Activated naive CD4-positive, alpha-beta T cell treated with anti-CD3 and anti-CD28 coated beads, Interleukin-2, amount 10 ng/mL, durations not matched to agents 7 days and 5 days (primary cell): ENCODE data around the gene RAB20.

Experiments used
- CTCF ChIA-PET: fragments of 350-600 bp; sonication (Branson Sonifier 250); formaldehyde crosslinking; loops from one replicate; lab custom pipeline; 2021; ENCODE audit warnings: antibody characterized with exemption; lab: Charles Lee
- DNase-seq: peaks from one replicate; pipeline ENCODE4 v3.0.0-alpha.2; 2020
- H3K27ac Mint-ChIP-seq: one replicate; pipeline ENCODE4 v1.8.0; 2021; ENCODE audit warnings: mild to moderate bottlenecking, moderate library complexity, mixed read lengths
- H3K27me3 Mint-ChIP-seq: one replicate; pipeline ENCODE4 v1.8.0; 2021; ENCODE audit warnings: mild to moderate bottlenecking, mixed read lengths
- H3K36me3 Mint-ChIP-seq: one replicate; pipeline ENCODE4 v1.8.0; 2021; ENCODE audit warnings: mixed read lengths
- H3K4me1 Mint-ChIP-seq: one replicate; pipeline ENCODE4 v1.8.0; 2021; ENCODE audit warnings: mixed read lengths
- H3K4me3 Mint-ChIP-seq: one replicate; pipeline ENCODE4 v1.8.0; 2021; ENCODE audit warnings: mild to moderate bottlenecking, moderate library complexity, mixed read lengths
- H3K9me3 Mint-ChIP-seq: one replicate; pipeline ENCODE4 v1.8.0; 2021; ENCODE audit warnings: mixed read lengths

The RAB20 gene

DNA sequence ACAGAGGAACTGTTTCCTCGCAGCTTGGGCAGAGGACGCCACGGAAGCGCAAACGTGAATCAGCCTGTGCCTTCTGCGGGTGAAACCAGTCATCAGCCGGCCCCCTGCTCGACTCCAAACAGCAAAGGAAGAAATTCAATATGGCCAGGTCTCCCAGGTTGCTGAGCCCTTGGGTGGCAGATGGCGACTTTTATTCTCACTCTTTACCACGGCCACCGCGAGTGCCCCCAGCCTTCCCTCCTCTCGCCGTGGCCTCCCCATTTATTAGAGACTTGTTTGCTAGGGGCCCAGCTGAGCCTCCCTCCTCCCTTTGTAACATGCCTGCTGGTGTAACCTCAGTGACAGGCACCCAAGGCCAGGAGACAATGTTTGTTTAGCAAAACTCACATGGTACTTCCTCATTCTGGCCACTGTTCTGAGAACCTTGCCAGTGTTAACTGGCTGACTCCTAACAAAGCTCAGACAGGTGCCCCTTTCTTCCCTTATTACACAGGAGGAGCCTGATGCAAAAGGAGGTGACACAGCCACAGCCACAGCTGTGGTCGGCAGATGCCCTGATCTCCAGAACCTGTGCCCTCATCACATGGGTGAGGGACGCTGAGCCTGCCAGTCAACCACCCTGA lies 5.8 kb downstream of the RAB20 start:
- no peak for DNase-seq
- Mint-ChIP-seq H3K9me3 (no peaks in the 10 kb centered on the region), H3K27me3 (peaks cover 18% of the 10 kb centered on the region), H3K4me1 (peaks cover 18% of the 10 kb centered on the region), H3K27ac (no peak overlapping the region), H3K4me3 (no peak overlapping the region), H3K36me3 (peaks cover 10% of the 10 kb centered on the region)
- CTCF ChIA-PET: no interaction called here

DNA sequence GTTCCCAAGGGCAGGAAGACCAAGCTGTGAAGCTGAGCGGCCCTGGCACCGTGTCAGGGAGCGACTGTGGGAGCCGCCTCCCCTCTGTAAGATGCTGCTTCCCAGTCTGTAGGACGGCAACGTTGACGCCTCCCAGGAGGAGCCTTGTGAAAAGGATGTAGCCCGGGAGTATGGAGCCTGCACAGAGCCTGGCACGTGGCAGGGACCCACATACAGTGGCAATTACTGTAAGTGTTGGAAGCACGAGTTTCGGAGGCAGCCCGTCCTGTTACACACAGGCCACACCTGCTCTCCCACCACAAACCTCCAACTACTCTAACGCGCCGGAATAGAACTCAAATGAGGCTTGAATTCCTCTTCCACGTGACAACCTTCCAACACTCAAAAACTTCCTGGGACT lies 6.6 kb downstream of the RAB20 start:
- Mint-ChIP-seq H3K27ac (no peak overlapping the region), H3K9me3 (no peaks in the 10 kb centered on the region), H3K4me3 (no peak overlapping the region), H3K27me3 (peaks cover 17% of the 10 kb centered on the region), H3K4me1 (peaks cover 11% of the 10 kb centered on the region), H3K36me3 (peaks cover 10% of the 10 kb centered on the region)
- CTCF ChIA-PET: no interaction called here
- DNase-seq: no peak

- CTCF ChIA-PET: no interaction called here
- Mint-ChIP-seq H3K9me3 (no peaks in the 10 kb centered on the region), H3K36me3 (peaks cover 10% of the 10 kb centered on the region), H3K27me3 (peaks cover 11% of the 10 kb centered on the region), H3K27ac (no peak overlapping the region), H3K4me1 (peaks cover 7% of the 10 kb centered on the region), H3K4me3 (no peak overlapping the region)
- no peak for DNase-seq
Observed at GRCh38 chr13:110554227-110554836, 7.2 kb downstream of the RAB20 start.

DNA sequence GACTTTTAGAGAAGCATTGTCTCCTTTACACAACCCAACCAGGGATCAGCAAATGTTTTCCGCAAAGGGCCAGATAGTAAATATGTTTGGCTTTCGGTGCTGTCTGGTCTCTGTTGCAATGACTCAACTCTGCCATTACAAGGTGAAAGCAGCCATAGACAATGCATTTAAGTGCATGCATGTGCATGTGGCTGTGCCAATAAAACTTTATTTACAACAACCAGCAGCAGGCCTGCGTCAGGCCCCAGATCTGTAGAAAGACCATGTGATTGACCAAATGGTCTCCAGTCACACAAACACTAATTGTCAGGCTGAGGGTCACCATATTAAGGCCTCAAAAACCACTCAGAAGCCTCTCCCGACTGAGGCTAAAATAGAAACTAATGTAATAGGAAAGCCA lies 8.1 kb downstream of the RAB20 start:
- peaks cover 2% of the 10 kb centered on the region for H3K4me1 Mint-ChIP-seq
- H3K4me3 Mint-ChIP-seq: no peak overlapping the region
- DNase-seq: no peak
- peaks cover 9% of the 10 kb centered on the region for H3K27me3 Mint-ChIP-seq
- peaks cover 6% of the 10 kb centered on the region for H3K36me3 Mint-ChIP-seq
- no peaks in the 10 kb centered on the region for H3K9me3 Mint-ChIP-seq
- CTCF ChIA-PET: no interaction called here
- H3K27ac Mint-ChIP-seq: no peak overlapping the region

GRCh38 chr13:110552767-110553166 lies 8.8 kb downstream of the RAB20 start:
- CTCF ChIA-PET: no interaction called here
- DNase-seq: no peak
- Mint-ChIP-seq H3K27ac (no peak overlapping the region), H3K4me1 (peaks cover 2% of the 10 kb centered on the region), H3K9me3 (no peaks in the 10 kb centered on the region), H3K36me3 (peaks cover 6% of the 10 kb centered on the region), H3K4me3 (no peak overlapping the region), H3K27me3 (peaks cover 9% of the 10 kb centered on the region)

DNA sequence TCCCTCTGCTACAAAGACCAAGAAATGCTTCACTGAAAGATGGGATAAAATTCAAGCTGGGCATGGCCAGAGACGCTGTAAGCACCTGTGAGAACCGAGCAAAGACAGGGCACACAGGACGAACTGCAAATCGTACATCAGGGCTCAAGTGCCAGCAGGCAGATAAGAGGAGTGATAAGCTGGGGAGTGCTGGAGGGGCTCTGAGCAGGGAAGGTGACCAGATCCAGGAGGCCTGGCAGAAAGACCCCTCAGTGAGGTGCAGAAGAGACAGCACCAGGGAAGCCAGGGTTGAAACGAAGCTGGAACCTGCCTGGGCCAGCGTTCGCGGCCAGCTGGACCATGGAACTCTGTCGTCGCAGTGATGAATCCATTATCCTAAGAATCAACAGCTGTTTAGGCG lies 10.2 kb downstream of the RAB20 start:
- DNase-seq: no peak
- H3K4me1 Mint-ChIP-seq: no peaks in the 10 kb centered on the region
- CTCF ChIA-PET: no interaction called here
- peaks cover 9% of the 10 kb centered on the region for H3K27me3 Mint-ChIP-seq
- H3K4me3 Mint-ChIP-seq: no peak overlapping the region
- H3K9me3 Mint-ChIP-seq: no peaks in the 10 kb centered on the region
- peaks cover 4% of the 10 kb centered on the region for H3K36me3 Mint-ChIP-seq
- H3K27ac Mint-ChIP-seq: no peak overlapping the region

DNA sequence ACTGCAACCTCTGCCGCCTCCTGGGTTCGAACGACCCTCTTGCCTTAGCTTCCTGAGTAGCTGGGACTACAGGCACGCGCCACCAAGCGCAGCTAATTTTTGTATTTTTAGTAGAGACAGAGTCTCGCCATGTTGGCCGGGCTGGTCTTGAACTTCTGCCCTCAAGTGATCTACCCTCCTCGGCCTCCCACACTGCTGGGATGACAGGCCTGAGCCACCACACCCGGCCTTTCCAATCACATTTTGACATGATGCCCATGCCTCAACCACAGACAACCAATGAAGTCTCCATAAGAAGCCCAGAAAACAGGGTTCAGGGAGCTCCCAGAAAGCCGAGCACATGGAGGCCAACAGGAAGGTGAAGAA lies 11.7 kb downstream of the RAB20 start:
- H3K27me3 Mint-ChIP-seq: no peaks in the 10 kb centered on the region
- H3K4me1 Mint-ChIP-seq: no peaks in the 10 kb centered on the region
- CTCF ChIA-PET: interaction anchor here (1.2 to 1.4 kb wide), 2 partner anchors 11 to 44 kb away, joined by 3 to 4 read pairs; no protein-coding TSS in a partner anchor
- peaks cover 4% of the 10 kb centered on the region for H3K36me3 Mint-ChIP-seq
- no peaks in the 10 kb centered on the region for H3K9me3 Mint-ChIP-seq
- no peak overlapping the region for H3K4me3 Mint-ChIP-seq
- no peak for DNase-seq
- H3K27ac Mint-ChIP-seq: no peak overlapping the region

DNA sequence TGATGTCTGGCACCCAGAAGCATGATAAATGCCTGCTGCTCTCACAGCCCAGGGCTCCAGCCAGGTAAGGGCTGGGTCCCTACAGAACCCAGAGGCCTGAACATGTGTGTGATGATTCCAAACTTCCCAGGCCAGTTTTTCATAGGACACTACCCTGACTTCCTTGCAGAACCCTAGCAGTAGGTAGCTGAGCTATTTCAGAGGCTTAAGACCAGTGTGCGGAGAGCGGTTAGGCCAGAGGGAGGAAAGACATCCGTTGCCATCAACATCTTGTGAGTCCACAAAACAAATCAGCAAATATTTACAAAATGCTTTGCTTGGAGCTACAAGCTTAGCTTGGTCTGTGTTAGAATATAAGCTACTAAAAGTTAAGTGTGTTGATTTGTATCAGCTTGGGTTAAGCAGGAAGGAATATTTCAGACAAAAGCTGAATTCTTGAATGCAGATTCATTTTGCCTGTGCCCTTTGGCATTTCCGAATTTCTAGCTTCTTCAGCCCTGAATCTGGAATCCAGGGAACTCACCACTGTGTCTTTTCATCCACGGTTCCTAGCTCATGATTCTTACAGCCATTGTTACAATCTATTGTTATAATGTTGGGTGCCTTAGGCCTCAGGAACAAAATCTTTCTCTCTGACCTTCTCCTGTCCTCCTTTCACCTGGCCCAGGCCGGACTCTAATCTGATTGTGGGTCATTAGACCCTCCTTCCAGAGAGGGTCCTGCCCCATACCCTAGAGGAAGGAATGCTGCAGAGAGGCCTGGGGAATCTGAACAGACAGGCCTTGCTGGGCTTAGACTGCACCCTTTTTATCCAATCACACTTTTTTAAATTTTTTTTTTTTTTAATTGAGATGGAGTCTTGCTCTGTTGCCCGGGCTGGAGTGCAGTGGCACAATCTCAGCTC lies 12.4 kb downstream of the RAB20 start:
- H3K9me3 Mint-ChIP-seq: no peaks in the 10 kb centered on the region
- CTCF ChIA-PET: interaction anchor here (1.2 to 1.4 kb wide), 2 partner anchors 11 to 44 kb away, joined by 3 to 4 read pairs; no protein-coding TSS in a partner anchor
- H3K36me3 Mint-ChIP-seq: peaks cover 4% of the 10 kb centered on the region
- no peaks in the 10 kb centered on the region for H3K4me1 Mint-ChIP-seq
- DNase-seq: no peak
- H3K27ac Mint-ChIP-seq: no peak overlapping the region
- no peaks in the 10 kb centered on the region for H3K27me3 Mint-ChIP-seq
- H3K4me3 Mint-ChIP-seq: no peak overlapping the region

GRCh38 chr13:110546926-110547325 lies 14.6 kb downstream of the RAB20 start:
- DNase-seq: no peak
- H3K27me3 Mint-ChIP-seq: no peaks in the 10 kb centered on the region

DNA sequence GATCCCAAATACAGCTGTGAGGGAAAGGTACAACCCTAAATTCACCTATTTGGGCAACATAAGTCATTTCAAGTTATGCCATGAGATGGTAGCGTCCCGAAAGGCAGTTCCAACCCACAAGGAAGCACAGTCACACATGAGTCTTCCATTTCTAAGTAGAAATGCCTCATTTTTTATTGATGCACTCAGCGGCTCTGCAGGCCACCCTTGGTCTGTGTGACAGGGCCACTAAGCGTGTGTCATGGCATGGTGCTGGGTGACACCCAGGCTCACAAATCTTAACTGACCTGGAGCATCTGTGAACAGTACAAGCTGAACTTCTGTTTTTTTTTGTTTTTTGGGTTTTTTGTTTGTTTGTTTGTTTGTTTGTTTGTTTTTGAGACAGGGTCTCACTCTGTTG lies 15.1 kb downstream of the RAB20 start:
- no peak for DNase-seq
- Mint-ChIP-seq H3K9me3 (no peaks in the 10 kb centered on the region), H3K4me3 (no peak overlapping the region), H3K4me1 (no peaks in the 10 kb centered on the region), H3K27me3 (no peaks in the 10 kb centered on the region), H3K27ac (no peak overlapping the region), H3K36me3 (peaks cover 4% of the 10 kb centered on the region)
- CTCF ChIA-PET: interaction anchor here (0.7 kb wide), 1 partner anchor 26 kb away, joined by 4 read pairs; no protein-coding TSS in a partner anchor

More at GRCh38 chr13:110546926-110547325, 14.6 kb downstream of the RAB20 start:
- H3K4me1 Mint-ChIP-seq: no peaks in the 10 kb centered on the region
- CTCF ChIA-PET: interaction anchor here (0.7 kb wide), 1 partner anchor 26 kb away, joined by 4 read pairs; no protein-coding TSS in a partner anchor
- H3K4me3 Mint-ChIP-seq: no peak overlapping the region
- H3K27ac Mint-ChIP-seq: no peak overlapping the region
- peaks cover 4% of the 10 kb centered on the region for H3K36me3 Mint-ChIP-seq
- H3K9me3 Mint-ChIP-seq: no peaks in the 10 kb centered on the region

GRCh38 chr13:110542169-110542796 lies 19.2 kb downstream of the RAB20 start:
- Mint-ChIP-seq H3K27me3 (no peaks in the 10 kb centered on the region), H3K4me3 (no peak overlapping the region), H3K4me1 (peaks cover 10% of the 10 kb centered on the region), H3K27ac (no peak overlapping the region), H3K9me3 (no peaks in the 10 kb centered on the region), H3K36me3 (peaks cover 1% of the 10 kb centered on the region)
- CTCF ChIA-PET: no interaction called here
- DNase-seq: no peak

- Mint-ChIP-seq H3K4me3 (no peak overlapping the region), H3K4me1 (peaks cover 14% of the 10 kb centered on the region), H3K27me3 (no peaks in the 10 kb centered on the region), H3K27ac (no peak overlapping the region), H3K36me3 (no peaks in the 10 kb centered on the region), H3K9me3 (no peaks in the 10 kb centered on the region)
- CTCF ChIA-PET: no interaction called here
- DNase-seq: no peak
Observed at GRCh38 chr13:110541526-110541920, 20.0 kb downstream of the RAB20 start.

GRCh38 chr13:110540871-110541525 lies 20.5 kb downstream of the RAB20 start:
- no peaks in the 10 kb centered on the region for H3K36me3 Mint-ChIP-seq
- no peak for DNase-seq
- CTCF ChIA-PET: no interaction called here
- H3K27ac Mint-ChIP-seq: no peak overlapping the region
- H3K4me3 Mint-ChIP-seq: no peak overlapping the region
- H3K27me3 Mint-ChIP-seq: no peaks in the 10 kb centered on the region
- H3K9me3 Mint-ChIP-seq: no peaks in the 10 kb centered on the region
- peaks cover 20% of the 10 kb centered on the region for H3K4me1 Mint-ChIP-seq
